Natural killer cell (primary cell): Measurements from ENCODE around the gene PRSS33. TPM values are rescaled to one million over a fixed set of nuclear protein-coding genes. Genes with fewer than 3 reads are reported as not detected.

Experiments used
- ATAC-seq, 3 donors: fragments of 150-1000 bp in 2 of 3; fragments of 200-7000 bp in 1 of 3; cut with Tn5 transposase; 1 replicate in 1 of 3; 2 replicates in 2 of 3; pipeline ENCODE4 v1.10.0; 2021; ENCODE audit warnings: mild to moderate bottlenecking in 2 of 3, moderate library complexity in 2 of 3
- DNase-seq, 2 donors: peaks; one replicate each; pipeline versions ENCODE4 v3.0.0 to v3.0.0-alpha.2; 2013 to 2021; ENCODE audit warnings: mixed read lengths in 1 of 2
- H3K27ac ChIP-seq: one replicate; pipeline ENCODE4 v1.5.1; 2013; ENCODE audit warnings: mild to moderate bottlenecking, low read length
- H3K27me3 ChIP-seq: one replicate; pipeline ENCODE4 v1.6.1; 2013; ENCODE audit warnings: low read length; ENCODE audit not compliant: control insufficient read depth, insufficient read depth
- H3K36me3 ChIP-seq: one replicate; pipeline ENCODE4 v1.6.1; 2013; ENCODE audit warnings: low read length; ENCODE audit not compliant: control insufficient read depth, insufficient read depth
- H3K4me1 ChIP-seq: one replicate; pipeline ENCODE4 v1.6.1; 2013; ENCODE audit warnings: low read length; ENCODE audit not compliant: control insufficient read depth, insufficient read depth
- H3K4me3 ChIP-seq: one replicate; pipeline ENCODE4 v1.5.1; 2013; ENCODE audit warnings: low read length
- H3K9me3 ChIP-seq: one replicate; pipeline ENCODE4 v1.6.1; 2013; ENCODE audit warnings: low read length; ENCODE audit not compliant: control insufficient read depth, insufficient read depth
- H3K27ac Mint-ChIP-seq, 2 donors: one replicate each; pipeline ENCODE4 v1.8.0; 2022; ENCODE audit warnings: mild to moderate bottlenecking in 2 of 2, mixed read lengths in 2 of 2, moderate library complexity in 1 of 2
- H3K27me3 Mint-ChIP-seq, 2 donors: one replicate each; pipeline ENCODE4 v1.8.0; 2022; ENCODE audit warnings: low read depth in 2 of 2, mixed read lengths in 2 of 2
- H3K36me3 Mint-ChIP-seq: one replicate; pipeline ENCODE4 v1.8.0; 2022; ENCODE audit warnings: mixed read lengths
- H3K4me1 Mint-ChIP-seq, 2 donors: one replicate each; pipeline ENCODE4 v1.8.0; 2022; ENCODE audit warnings: mixed read lengths in 2 of 2
- H3K4me3 Mint-ChIP-seq: one replicate; pipeline ENCODE4 v1.8.0; 2022; ENCODE audit warnings: mild to moderate bottlenecking, moderate library complexity, mixed read lengths
- H3K9me3 Mint-ChIP-seq, 2 donors: one replicate each; pipeline ENCODE4 v1.8.0; 2022; ENCODE audit warnings: mixed read lengths in 2 of 2
- CTCF ChIP-seq: fragments of 200-600 bp; IDR thresholded peaks from one replicate; pipeline ENCODE4 v1.8.0; 2022; ENCODE audit warnings: antibody characterized with exemption
- WGBS: methylation state at CpG from one replicate; pipeline ENCODE4 v1.1.7; 2013; ENCODE audit warnings: missing lambda C conversion rate; ENCODE audit not compliant: insufficient coverage; 5-methylcytosine and 5-hydroxymethylcytosine counted together
- intact Hi-C: fragments of 100-400 bp; cut with micrococcal nuclease; formaldehyde crosslinking; loops from one replicate; pipeline ENCODE4 v1.14.2; 2022
- total RNA-seq, 4 donors: library from RNA; stranded (reverse); fragments of 120-200 nt in 1 of 4; gene quantifications; one replicate each; pipeline versions ENCODE4 v1.2.3 to v1.2.4, GENCODE V29; 2013 to 2022

The PRSS33 gene
- total RNA-seq, 3 donors from 2014 or later (not counting 1 experiment from before 2014, with no cell fraction given), result 0.20 to 0.63 (median 0.54) TPM

GRCh38 chr16:2799205-2799858, 12.0 kb upstream of the PRSS33 start:
- ATAC-seq, result no peak
- intact Hi-C loops, result no loop called here
- no peak for TF ChIP-seq CTCF
- H3K9me3 Mint-ChIP-seq, result peaks cover 0 to 3% of the 10 kb centered on the region in 2 donors
- WGBS, result 85% methylated on average over 19 of the region's 21 CpGs
- Histone ChIP-seq H3K4me3 (no peak overlapping the region), H3K27ac (no peak overlapping the region), H3K27me3 (no peaks in the 10 kb centered on the region), H3K4me1 (no peaks in the 10 kb centered on the region), H3K9me3 (peaks cover 5% of the 10 kb centered on the region), H3K36me3 (no peaks in the 10 kb centered on the region)
- no peak overlapping the region for H3K4me3 Mint-ChIP-seq
- no peaks in the 10 kb centered on the region for H3K36me3 Mint-ChIP-seq
- H3K27ac Mint-ChIP-seq, result no peak overlapping the region
- peaks cover 2 to 4% of the 10 kb centered on the region in 2 donors for H3K27me3 Mint-ChIP-seq
- no peaks in the 10 kb centered on the region for H3K4me1 Mint-ChIP-seq
- no peak for DNase-seq

- Mint-ChIP-seq H3K4me3 (no peak overlapping the region), H3K4me1 (no peaks in the 10 kb centered on the region), H3K27ac (no peak overlapping the region), H3K36me3 (no peaks in the 10 kb centered on the region), H3K27me3 (peaks cover 2 to 6% of the 10 kb centered on the region in 2 donors), H3K9me3 (peaks cover 0 to 1% of the 10 kb centered on the region in 2 donors)
- no peaks in the 10 kb centered on the region for H3K9me3 ChIP-seq
- no peak for TF ChIP-seq CTCF
- H3K4me1 ChIP-seq, result no peaks in the 10 kb centered on the region
- H3K27me3 ChIP-seq, result no peaks in the 10 kb centered on the region
- no peak overlapping the region for H3K4me3 ChIP-seq
- DNase-seq (no peak), ATAC-seq (no peak)
- H3K27ac ChIP-seq, result no peak overlapping the region
- WGBS, result 92% methylated on average over 39 of the region's 39 CpGs
- intact Hi-C loops, result no loop called here
- H3K36me3 ChIP-seq, result no peaks in the 10 kb centered on the region
Observed at GRCh38 chr16:2798723-2799204, 11.4 kb upstream of the PRSS33 start.

- no peak overlapping the region for H3K27ac Mint-ChIP-seq
- Histone ChIP-seq H3K4me1 (no peaks in the 10 kb centered on the region), H3K27me3 (no peaks in the 10 kb centered on the region), H3K4me3 (no peak overlapping the region), H3K27ac (no peak overlapping the region), H3K36me3 (no peaks in the 10 kb centered on the region), H3K9me3 (no peaks in the 10 kb centered on the region)
- no peak overlapping the region for H3K4me3 Mint-ChIP-seq
- TF ChIP-seq CTCF, result no peak
- DNase-seq, result no peak
- H3K4me1 Mint-ChIP-seq, result no peaks in the 10 kb centered on the region
- no peaks in the 10 kb centered on the region for H3K36me3 Mint-ChIP-seq
- no peaks in the 10 kb centered on the region for H3K9me3 Mint-ChIP-seq
- ATAC-seq, result peak in 1 of 3 donors; percentile 60
- intact Hi-C loops, result no loop called here
- H3K27me3 Mint-ChIP-seq, result peaks cover 12 to 13% of the 10 kb centered on the region in 2 donors
- 70% methylated on average over 6 of the region's 7 CpGs for WGBS
Observed at GRCh38 chr16:2795395-2796143, 8.2 kb upstream of the PRSS33 start.
